Hepatocyte (in vitro differentiated cells): ENCODE results near the gene KCNG3. TPM values are rescaled to one million over a fixed set of nuclear protein-coding genes. Genes with fewer than 3 reads are reported as not detected.
"Not testable (repeated sequence)": the region's sequence is repeated elsewhere in the genome, so short reads cannot be mapped to it uniquely, and the experiment has no call there.

Experiments
- DNase-seq: peaks from one replicate; pipeline ENCODE4 v3.0.0-alpha.2; 2016; ENCODE audit warnings: low spot score
- H2AFZ ChIP-seq: fragments of 200-600 bp; sonication (generic); 2 replicates; pipeline ENCODE4 v1.6.0; 2016; ENCODE audit warnings: antibody characterized with exemption, mild to moderate bottlenecking
- H3K27ac ChIP-seq: fragments of 200-600 bp; sonication (generic); 2 replicates; pipeline ENCODE4 v1.5.1; 2016; ENCODE audit warnings: mild to moderate bottlenecking
- H3K27me3 ChIP-seq: fragments of 200-600 bp; sonication (generic); 2 replicates; pipeline ENCODE4 v1.6.1; 2016
- H3K36me3 ChIP-seq: fragments of 200-600 bp; sonication (generic); replicated peaks from 2 replicates; pipeline ENCODE4 v1.5.1; 2016; ENCODE audit warnings: low read depth; ENCODE audit not compliant: insufficient read depth
- H3K4me1 ChIP-seq: fragments of 200-600 bp; sonication (generic); 2 replicates; pipeline ENCODE4 v1.5.1; 2016; ENCODE audit warnings: mild to moderate bottlenecking, moderate library complexity; ENCODE audit not compliant: insufficient read depth
- H3K4me2 ChIP-seq: fragments of 200-600 bp; sonication (generic); 2 replicates; pipeline ENCODE4 v1.6.0; 2016
- H3K4me3 ChIP-seq: fragments of 200-600 bp; sonication (generic); 2 replicates; pipeline ENCODE4 v1.5.1; 2016; ENCODE audit warnings: mild to moderate bottlenecking
- H3K79me2 ChIP-seq: fragments of 200-600 bp; sonication (generic); 2 replicates; pipeline ENCODE4 v1.6.0; 2017; ENCODE audit warnings: mild to moderate bottlenecking
- H3K9me2 ChIP-seq: fragments of 200-600 bp; sonication (generic); replicated peaks from 2 replicates; pipeline ENCODE4 v1.6.0; 2017; ENCODE audit warnings: mild to moderate bottlenecking; ENCODE audit not compliant: insufficient read depth
- H3K9me3 ChIP-seq: fragments of 200-600 bp; sonication (generic); 2 replicates; pipeline ENCODE4 v1.5.1; 2016; ENCODE audit warnings: low read depth, mild to moderate bottlenecking
- H4K20me1 ChIP-seq: fragments of 200-600 bp; sonication (generic); 2 replicates; pipeline ENCODE4 v1.6.0; 2016; ENCODE audit warnings: mild to moderate bottlenecking; ENCODE audit not compliant: insufficient read depth, poor library complexity, severe bottlenecking
- CTCF ChIP-seq: fragments of 200-600 bp; sonication (generic); IDR thresholded peaks from 2 replicates; pipeline ENCODE4 v1.5.1; 2016; ENCODE audit warnings: antibody characterized with exemption, mild to moderate bottlenecking; ENCODE audit not compliant: poor library complexity
- EZH2 ChIP-seq: fragments of 200-600 bp; sonication (generic); IDR thresholded peaks from 2 replicates; pipeline ENCODE4 v1.6.1; 2016; ENCODE audit warnings: antibody characterized with exemption, mild to moderate bottlenecking, borderline replicate concordance
- EZH2phosphoT487 ChIP-seq: fragments of 200-600 bp; sonication (generic); IDR thresholded peaks from one replicate; pipeline ENCODE4 v1.6.1; 2018; ENCODE audit warnings: antibody characterized with exemption, mild to moderate bottlenecking, low read depth, moderate library complexity; ENCODE audit not compliant: unreplicated experiment, severe bottlenecking
- WGBS: methylation state at CpG from one replicate; pipeline ENCODE4 v1.1.6; 2016; ENCODE audit warnings: low lambda C conversion rate; ENCODE audit errors: missing lambda C conversion rate; 5-methylcytosine and 5-hydroxymethylcytosine counted together
- polyA plus RNA-seq: library from polyadenylated mRNA; unstranded; fragments of >200 nt; fragmentation: Nextera tagmentation; extraction: Ambion mirVana; gene quantifications from 2 replicates; pipeline ENCODE4 v1.2.1, GENCODE V29; 2016
- total RNA-seq: library from RNA; depleted of rRNA; stranded (reverse); fragments of >200 nt; gene quantifications from 2 replicates; pipeline ENCODE4 v1.2.3, GENCODE V29; 2014

The KCNG3 gene
- total and polyA plus RNA-seq, 2 experiments from 2014 or later = 0.57 TPM; not detected in 1

DNA sequence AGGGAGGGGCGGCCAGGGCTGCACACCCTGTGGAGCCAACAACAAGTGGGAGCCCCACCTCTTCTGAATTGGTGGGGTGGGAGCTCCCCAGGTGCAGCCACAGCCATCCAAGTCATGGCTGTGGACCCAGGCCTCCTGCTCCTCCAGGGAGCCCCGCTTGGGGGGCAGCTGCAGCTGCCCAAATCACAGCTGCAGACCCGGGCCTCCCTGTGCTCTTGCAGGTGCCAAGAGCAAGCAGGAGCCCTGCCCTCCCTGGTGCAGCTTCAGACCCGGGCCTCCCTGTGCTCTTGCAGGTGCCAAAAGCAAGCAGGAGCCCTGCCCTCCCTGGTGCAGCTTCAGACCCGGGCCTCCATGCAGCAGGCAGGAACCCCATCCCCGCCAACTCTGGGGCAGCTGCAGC is 86.3 kb downstream of the KCNG3 start:
- no peak for DNase-seq
- Histone ChIP-seq H3K4me3 (no peak overlapping the region), H2AFZ (no peak overlapping the region), H3K9me3 (no peaks in the 10 kb centered on the region), H3K27ac (no peak overlapping the region), H3K27me3 (no peaks in the 10 kb centered on the region), H4K20me1 (no peaks in the 10 kb centered on the region), H3K4me2 (no peak overlapping the region), H3K36me3 (no peaks in the 10 kb centered on the region), H3K79me2 (no peaks in the 10 kb centered on the region), H3K9me2 (no peaks in the 10 kb centered on the region), H3K4me1 (no peaks in the 10 kb centered on the region)
- TF ChIP-seq EZH2phosphoT487 (no peak), CTCF (no peak), EZH2 (no peak)
- WGBS = 100% methylated on average over 6 of the region's 6 CpGs

GRCh38 chr2:42404676-42405075 is 89.1 kb downstream of the KCNG3 start:
- Histone ChIP-seq H3K4me3 (no peak overlapping the region), H3K4me1 (no peaks in the 10 kb centered on the region), H3K9me2 (no peaks in the 10 kb centered on the region), H3K79me2 (no peaks in the 10 kb centered on the region), H3K27ac (no peak overlapping the region), H3K9me3 (no peaks in the 10 kb centered on the region), H3K36me3 (no peaks in the 10 kb centered on the region), H3K4me2 (no peak overlapping the region), H2AFZ (no peak overlapping the region), H3K27me3 (no peaks in the 10 kb centered on the region), H4K20me1 (no peaks in the 10 kb centered on the region)
- TF ChIP-seq CTCF (no peak), EZH2 (no peak), EZH2phosphoT487 (no peak)
- WGBS = 84% methylated on average over 4 of the region's 4 CpGs
- no peak for DNase-seq

- Histone ChIP-seq H3K4me1 (no peaks in the 10 kb centered on the region), H3K4me3 (no peak overlapping the region), H3K9me2 (no peaks in the 10 kb centered on the region), H2AFZ (no peak overlapping the region), H3K9me3 (no peaks in the 10 kb centered on the region), H3K36me3 (no peaks in the 10 kb centered on the region), H3K27ac (no peak overlapping the region), H3K4me2 (no peak overlapping the region), H3K79me2 (no peaks in the 10 kb centered on the region), H4K20me1 (no peaks in the 10 kb centered on the region), H3K27me3 (no peaks in the 10 kb centered on the region)
- no peak for DNase-seq
- 94% methylated on average over 6 of the region's 6 CpGs for WGBS
- TF ChIP-seq EZH2phosphoT487 = no peak
- TF ChIP-seq EZH2 = no peak
- no peak for TF ChIP-seq CTCF
Measured at GRCh38 chr2:42401773-42402172, 92.0 kb downstream of the KCNG3 start.

- not testable (repeated sequence) for H3K4me3 ChIP-seq, H3K79me2 ChIP-seq, H3K4me2 ChIP-seq, H3K9me2 ChIP-seq, H3K27ac ChIP-seq, H3K36me3 ChIP-seq, H3K9me3 ChIP-seq, H2AFZ ChIP-seq, H3K4me1 ChIP-seq, H3K27me3 ChIP-seq, H4K20me1 ChIP-seq, DNase-seq
- 96% methylated on average over 11 of the region's 11 CpGs for WGBS
Measured at GRCh38 chr2:42398052-42398451, 95.7 kb downstream of the KCNG3 start.

DNA sequence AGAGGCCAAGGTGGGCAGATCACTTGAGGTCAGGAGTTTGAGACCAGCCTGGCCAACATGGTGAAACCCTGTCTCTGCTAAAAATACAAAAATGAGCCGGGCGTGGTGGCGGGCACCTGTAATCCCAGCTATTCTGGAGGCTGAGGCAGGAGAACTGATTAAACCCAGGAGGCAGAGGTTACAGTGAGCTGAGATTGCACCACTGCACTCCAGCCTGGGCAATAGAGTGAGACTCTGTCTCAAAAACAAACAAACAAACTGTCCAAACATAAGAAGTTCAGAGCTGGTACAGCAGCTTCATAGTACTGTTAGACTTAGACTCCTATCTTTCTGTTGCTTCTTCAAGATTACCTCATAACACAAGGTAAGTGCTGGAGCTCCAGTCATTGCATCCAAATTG is 100.5 kb downstream of the KCNG3 start:
- H3K4me1 ChIP-seq, H3K79me2 ChIP-seq, H3K4me2 ChIP-seq, DNase-seq, H4K20me1 ChIP-seq, H3K4me3 ChIP-seq, H3K9me3 ChIP-seq, H3K27ac ChIP-seq, H3K9me2 ChIP-seq, H2AFZ ChIP-seq, H3K27me3 ChIP-seq, H3K36me3 ChIP-seq: not testable (repeated sequence)
- WGBS = 98% methylated on average over 3 of the region's 3 CpGs
